Anterior cingulate cortex (tissue), 58 donors: ENCODE data around the gene SPTBN1.

Experiments used
- DNase-seq, 58 donors: peaks; one replicate each; lab custom pipeline; 2025; lab: John Stamatoyannopoulos, UW

SPTBN1 gene

GRCh38 chr2:54566896-54567295 is 110.8 kb downstream of the SPTBN1 start:
- DNase-seq = no peak

GRCh38 chr2:54568876-54569321 is 112.8 kb downstream of the SPTBN1 start:
- DNase-seq = no peak

- DNase-seq = peak in 2 of 58 donors; percentile 6 to 11
Measured at GRCh38 chr2:54569745-54570301, 113.7 kb downstream of the SPTBN1 start.

- no peak for DNase-seq
Measured at GRCh38 chr2:54570321-54570855, 114.3 kb downstream of the SPTBN1 start.

- DNase-seq = peak in 10 of 58 donors; percentile 3 to 32 (median 19)
Measured at GRCh38 chr2:54570925-54571694, 115.0 kb downstream of the SPTBN1 start.

- DNase-seq = no peak
Measured at GRCh38 chr2:54572262-54572635, 116.1 kb downstream of the SPTBN1 start.

- DNase-seq = no peak
Measured at GRCh38 chr2:54572636-54573536, 116.8 kb downstream of the SPTBN1 start.

- no peak for DNase-seq
Measured at GRCh38 chr2:54573537-54573919, 117.4 kb downstream of the SPTBN1 start.

- no peak for DNase-seq
Measured at GRCh38 chr2:54574107-54574859, 118.2 kb downstream of the SPTBN1 start.

- DNase-seq = no peak
Measured at GRCh38 chr2:54574860-54575247, 118.7 kb downstream of the SPTBN1 start.

- no peak for DNase-seq
Measured at GRCh38 chr2:54575379-54575888, 119.3 kb downstream of the SPTBN1 start.

- peak in 14 of 58 donors; percentile 6 to 54 (median 16) for DNase-seq
Measured at GRCh38 chr2:54577035-54577434, 120.9 kb downstream of the SPTBN1 start.

GRCh38 chr2:54577944-54578647 is 122.0 kb downstream of the SPTBN1 start:
- no peak for DNase-seq

GRCh38 chr2:54578648-54579045 is 122.5 kb downstream of the SPTBN1 start:
- DNase-seq = no peak

- DNase-seq = no peak
Measured at GRCh38 chr2:54579061-54579681, 123.0 kb downstream of the SPTBN1 start.

GRCh38 chr2:54579682-54580620 is 123.8 kb downstream of the SPTBN1 start:
- DNase-seq = no peak

GRCh38 chr2:54581326-54582039 is 125.4 kb downstream of the SPTBN1 start:
- no peak for DNase-seq
